ENCODE measurements around the gene MYH11.
"Not testable (repeated sequence)": the region's sequence is repeated elsewhere in the genome, so short reads cannot be mapped to it uniquely, and the experiment has no call there.

Gene MYH11

GRCh38 chr16:15799851-15800495 is 56.9 kb downstream of the MYH11 start:
- peaks cover 15% of the 10 kb centered on the region for H3K4me1 Mint-ChIP-seq
- no peak for TF ChIP-seq CTCF (IDR thresholded peaks at IDR 0.05)
- peaks cover 15% of the 10 kb centered on the region for H3K9me3 Mint-ChIP-seq
- H3K4me3 Mint-ChIP-seq = no peak overlapping the region
- H3K36me3 Mint-ChIP-seq (ENCODE audit: low read depth) = peaks cover 5% of the 10 kb centered on the region
- no peak for DNase-seq
- no peaks in the 10 kb centered on the region for H3K27me3 Mint-ChIP-seq (ENCODE audit: low read depth, poor library complexity)
- no peak overlapping the region for H3K27ac Mint-ChIP-seq

- no peaks in the 10 kb centered on the region for H3K27me3 Mint-ChIP-seq (ENCODE audit: low read depth, poor library complexity)
- no peak for DNase-seq
- H3K4me3 Mint-ChIP-seq = no peak overlapping the region
- no peak for TF ChIP-seq CTCF (IDR thresholded peaks at IDR 0.05)
- peaks cover 5% of the 10 kb centered on the region for H3K4me1 Mint-ChIP-seq
- H3K36me3 Mint-ChIP-seq (ENCODE audit: low read depth) = peaks cover 5% of the 10 kb centered on the region
- peaks cover 19% of the 10 kb centered on the region for H3K9me3 Mint-ChIP-seq
- H3K27ac Mint-ChIP-seq = no peak overlapping the region
Measured at GRCh38 chr16:15798671-15799070, 58.2 kb downstream of the MYH11 start.

GRCh38 chr16:15796885-15797284 is 59.9 kb downstream of the MYH11 start:
- Mint-ChIP-seq H3K36me3 (ENCODE audit: low read depth) (peaks cover 5% of the 10 kb centered on the region), H3K4me3 (no peak overlapping the region), H3K4me1 (no peaks in the 10 kb centered on the region), H3K27ac (no peak overlapping the region), H3K9me3 (peaks cover 19% of the 10 kb centered on the region), H3K27me3 (ENCODE audit: low read depth, poor library complexity) (no peaks in the 10 kb centered on the region)
- no peak for TF ChIP-seq CTCF (IDR thresholded peaks at IDR 0.05)
- DNase-seq = no peak

GRCh38 chr16:15795615-15796014 is 61.2 kb downstream of the MYH11 start:
- Mint-ChIP-seq H3K4me1 (no peaks in the 10 kb centered on the region), H3K27ac (no peak overlapping the region), H3K27me3 (ENCODE audit: low read depth, poor library complexity) (no peaks in the 10 kb centered on the region), H3K9me3 (peaks cover 19% of the 10 kb centered on the region), H3K4me3 (no peak overlapping the region), H3K36me3 (ENCODE audit: low read depth) (peaks cover 5% of the 10 kb centered on the region)
- no peak for TF ChIP-seq CTCF (IDR thresholded peaks at IDR 0.05)
- no peak for DNase-seq

GRCh38 chr16:15792563-15792971 is 64.3 kb downstream of the MYH11 start:
- DNase-seq = no peak
- Mint-ChIP-seq H3K27ac (no peak overlapping the region), H3K4me1 (no peaks in the 10 kb centered on the region), H3K27me3 (ENCODE audit: low read depth, poor library complexity) (no peaks in the 10 kb centered on the region), H3K36me3 (ENCODE audit: low read depth) (peaks cover 5% of the 10 kb centered on the region), H3K9me3 (peaks cover 16% of the 10 kb centered on the region), H3K4me3 (no peak overlapping the region)
- TF ChIP-seq CTCF (IDR thresholded peaks at IDR 0.05) = no peak

- H3K36me3 Mint-ChIP-seq (ENCODE audit: low read depth) = no peaks in the 10 kb centered on the region
- H3K9me3 Mint-ChIP-seq = peaks cover 4% of the 10 kb centered on the region
- no peaks in the 10 kb centered on the region for H3K4me1 Mint-ChIP-seq
- no peak overlapping the region for H3K27ac Mint-ChIP-seq
- H3K27me3 Mint-ChIP-seq (ENCODE audit: low read depth, poor library complexity) = peaks cover 5% of the 10 kb centered on the region
- TF ChIP-seq CTCF (IDR thresholded peaks at IDR 0.05) = no peak
- DNase-seq = no peak
- no peak overlapping the region for H3K4me3 Mint-ChIP-seq
Measured at GRCh38 chr16:15790458-15790857, 66.4 kb downstream of the MYH11 start.

- not testable (repeated sequence) for H3K27me3 Mint-ChIP-seq (ENCODE audit: low read depth, poor library complexity); H3K36me3 Mint-ChIP-seq (ENCODE audit: low read depth); H3K27ac Mint-ChIP-seq; DNase-seq; H3K9me3 Mint-ChIP-seq; H3K4me3 Mint-ChIP-seq; H3K4me1 Mint-ChIP-seq
Measured at GRCh38 chr16:15789816-15790215, 67.0 kb downstream of the MYH11 start.

All from nephron progenitor cell (in vitro differentiated cells).